Mesenchymal stem cell (in vitro differentiated cells and primary cell): Measurements from ENCODE around the gene AQP2.

Experiments used
- DNase-seq: peaks from one replicate; pipeline ENCODE4 v3.0.0-alpha.2; 2013
- H2AFZ ChIP-seq: one replicate; pipeline ENCODE4 v1.6.1; 2013; ENCODE audit warnings: low read depth, mild to moderate bottlenecking, control low read depth, inconsistent platforms, low read length, moderate library complexity
- H2AK5ac ChIP-seq: 2 replicates; pipeline ENCODE4 v1.6.1; 2013; ENCODE audit warnings: low read length, moderate library complexity, mild to moderate bottlenecking, inconsistent platforms; ENCODE audit not compliant: severe bottlenecking
- H2BK120ac ChIP-seq: one replicate; pipeline ENCODE4 v1.6.1; 2013; ENCODE audit warnings: low read depth, mild to moderate bottlenecking, inconsistent platforms, low read length, moderate library complexity
- H2BK12ac ChIP-seq, 2 experiments: one replicate each; pipeline ENCODE4 v1.6.1; 2013; ENCODE audit warnings: inconsistent platforms in 2 of 2, low read length in 2 of 2, mild to moderate bottlenecking in 2 of 2, moderate library complexity in 2 of 2, control low read depth in 1 of 2
- H2BK15ac ChIP-seq: one replicate; pipeline ENCODE4 v1.6.1; 2013; ENCODE audit warnings: mild to moderate bottlenecking, low read depth, inconsistent platforms; ENCODE audit not compliant: poor library complexity, severe bottlenecking
- H2BK5ac ChIP-seq: 2 replicates; pipeline ENCODE4 v1.6.1; 2013; ENCODE audit warnings: low read depth, mild to moderate bottlenecking, low read length, control low read depth, inconsistent platforms; ENCODE audit not compliant: poor library complexity, severe bottlenecking
- H3K14ac ChIP-seq, 2 experiments: one replicate each; pipeline ENCODE4 v1.6.1; 2013; ENCODE audit warnings: inconsistent platforms in 2 of 2, low read length in 2 of 2, control low read depth in 1 of 2, mild to moderate bottlenecking in 1 of 2, moderate library complexity in 1 of 2
- H3K18ac ChIP-seq, 2 experiments: one replicate each; pipeline ENCODE4 v1.6.1; 2013; ENCODE audit warnings: inconsistent platforms in 2 of 2, low read length in 2 of 2, control low read depth in 1 of 2, low read depth in 1 of 2, mild to moderate bottlenecking in 1 of 2
- H3K23ac ChIP-seq, 2 experiments: one replicate each; pipeline ENCODE4 v1.6.1; 2013; ENCODE audit warnings: inconsistent platforms in 2 of 2, low read length in 2 of 2, mild to moderate bottlenecking in 2 of 2, moderate library complexity in 2 of 2, control low read depth in 1 of 2
- H3K27ac ChIP-seq: 2 replicates; pipeline ENCODE4 v1.5.1; 2013; ENCODE audit warnings: mild to moderate bottlenecking, moderate library complexity, low read length, control low read depth, inconsistent platforms; ENCODE audit not compliant: poor library complexity, severe bottlenecking
- H3K27me3 ChIP-seq, 2 experiments: 2 replicates each; pipeline versions ENCODE4 v1.6.1 to v1.7.0; 2013; ENCODE audit warnings: low read length in 2 of 2, mild to moderate bottlenecking in 2 of 2, moderate library complexity in 2 of 2, control low read depth in 1 of 2, inconsistent platforms in 1 of 2; ENCODE audit not compliant: control insufficient read depth in 1 of 2, insufficient read depth in 1 of 2
- H3K36me3 ChIP-seq, 2 experiments: 2 replicates each; pipeline versions ENCODE4 v1.6.1 to v1.7.0; 2013; ENCODE audit warnings: low read length in 2 of 2, control low read depth in 1 of 2, inconsistent platforms in 1 of 2, low read depth in 1 of 2, mild to moderate bottlenecking in 1 of 2; ENCODE audit not compliant: insufficient read depth in 2 of 2, control insufficient read depth in 1 of 2
- H3K4ac ChIP-seq, 2 experiments: one replicate each; pipeline ENCODE4 v1.6.1; 2013; ENCODE audit warnings: inconsistent platforms in 2 of 2, low read length in 2 of 2, mild to moderate bottlenecking in 2 of 2, moderate library complexity in 2 of 2, control low read depth in 1 of 2, low read depth in 1 of 2
- H3K4me1 ChIP-seq: 2 replicates; pipeline ENCODE4 v1.6.1; 2013; ENCODE audit warnings: low read depth, low read length, control low read depth; ENCODE audit not compliant: control insufficient read depth, insufficient read depth
- H3K4me2 ChIP-seq: 2 replicates; pipeline ENCODE4 v1.6.1; 2013; ENCODE audit warnings: low read length, mild to moderate bottlenecking, inconsistent platforms; ENCODE audit not compliant: poor library complexity, severe bottlenecking
- H3K4me3 ChIP-seq, 2 experiments: 2 replicates each; pipeline versions ENCODE4 v1.5.1 to v1.7.0; 2013; ENCODE audit warnings: low read length in 2 of 2, mild to moderate bottlenecking in 2 of 2, control low read depth in 1 of 2, low read depth in 1 of 2; ENCODE audit not compliant: insufficient read depth in 1 of 2
- H3K79me1 ChIP-seq: replicated peaks from 2 replicates; pipeline ENCODE4 v1.6.1; 2013; ENCODE audit warnings: mild to moderate bottlenecking, control low read depth, low read length, inconsistent platforms; ENCODE audit not compliant: poor library complexity, severe bottlenecking
- H3K9ac ChIP-seq: 2 replicates; pipeline ENCODE4 v1.7.0; 2013; ENCODE audit warnings: mild to moderate bottlenecking, low read length, moderate library complexity
- H3K9me3 ChIP-seq: 2 replicates; pipeline ENCODE4 v1.7.0; 2013; ENCODE audit warnings: mild to moderate bottlenecking, low read length; ENCODE audit not compliant: control insufficient read depth
- H4K8ac ChIP-seq: one replicate; pipeline ENCODE4 v1.6.1; 2013; ENCODE audit warnings: inconsistent platforms, mild to moderate bottlenecking, low read length, moderate library complexity
- H4K91ac ChIP-seq: one replicate; pipeline ENCODE4 v1.6.1; 2013; ENCODE audit warnings: mild to moderate bottlenecking, low read length, inconsistent platforms
- WGBS: methylation state at CpG from one replicate; pipeline ENCODE4 v1.1.7; 2013; ENCODE audit warnings: mixed read lengths; 5-methylcytosine and 5-hydroxymethylcytosine counted together

The AQP2 gene

DNA sequence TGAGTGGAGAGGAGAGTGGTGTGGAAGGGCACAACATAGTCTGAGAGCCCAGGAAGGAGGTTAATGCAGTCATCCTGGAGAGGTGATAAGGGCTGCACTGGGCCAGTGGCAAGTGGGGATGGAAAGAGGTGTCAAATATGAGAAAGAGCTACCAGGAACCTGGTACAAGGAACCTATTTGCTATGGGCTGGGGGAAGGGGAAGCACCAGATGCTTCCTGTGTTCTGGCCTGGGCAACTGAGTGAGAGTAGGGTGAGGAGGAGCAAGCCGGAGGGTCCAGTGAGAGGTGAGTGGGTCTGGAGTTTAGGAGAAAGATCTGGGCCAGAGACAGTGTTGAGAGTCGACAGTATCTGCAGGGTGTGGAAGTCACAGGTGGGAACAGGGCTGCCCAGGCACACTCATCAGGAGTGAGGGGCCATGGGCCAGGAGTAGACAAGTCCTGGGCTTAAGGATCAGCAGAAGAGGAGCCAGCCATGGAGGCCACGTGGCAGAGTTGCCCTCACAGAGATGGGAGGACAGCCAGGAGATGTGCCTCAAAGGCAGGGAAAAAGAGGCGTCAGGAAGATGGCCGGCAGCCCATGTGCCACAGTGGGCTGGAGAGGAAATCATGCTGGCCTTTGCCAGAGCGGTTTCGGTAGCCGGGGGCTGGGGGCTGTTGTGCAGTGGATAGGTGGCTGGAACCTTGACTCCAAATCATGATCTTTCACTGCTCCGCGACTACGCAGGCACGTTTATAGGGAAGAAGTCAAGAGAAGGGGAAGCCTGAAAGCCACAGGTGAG, 19.3 kb downstream of the AQP2 start:
- no peak overlapping the region for H2BK12ac ChIP-seq
- no peak overlapping the region for H3K4me3 ChIP-seq
- H3K23ac ChIP-seq, result no peak overlapping the region
- no peak overlapping the region for H3K18ac ChIP-seq
- no peak overlapping the region for H3K14ac ChIP-seq
- no peak overlapping the region for H2BK120ac ChIP-seq
- no peak overlapping the region for H3K27ac ChIP-seq
- H3K9me3 ChIP-seq, result no peaks in the 10 kb centered on the region
- H3K4ac ChIP-seq, result no peak overlapping the region
- no peak overlapping the region for H4K91ac ChIP-seq
- H3K79me1 ChIP-seq, result no peaks in the 10 kb centered on the region
- H4K8ac ChIP-seq, result no peak overlapping the region
- no peak for DNase-seq
- no peak overlapping the region for H3K4me2 ChIP-seq
- peaks cover 55 to 69% of the 10 kb centered on the region in 2 experiments for H3K27me3 ChIP-seq
- no peaks in the 10 kb centered on the region for H3K36me3 ChIP-seq
- no peak overlapping the region for H2BK5ac ChIP-seq
- no peak overlapping the region for H2AFZ ChIP-seq
- WGBS, result 93% methylated on average over 12 of the region's 12 CpGs
- H3K9ac ChIP-seq, result no peak overlapping the region
- H2AK5ac ChIP-seq, result no peak overlapping the region
- H3K4me1 ChIP-seq, result peaks cover 14% of the 10 kb centered on the region
- H2BK15ac ChIP-seq, result no peak overlapping the region

DNA sequence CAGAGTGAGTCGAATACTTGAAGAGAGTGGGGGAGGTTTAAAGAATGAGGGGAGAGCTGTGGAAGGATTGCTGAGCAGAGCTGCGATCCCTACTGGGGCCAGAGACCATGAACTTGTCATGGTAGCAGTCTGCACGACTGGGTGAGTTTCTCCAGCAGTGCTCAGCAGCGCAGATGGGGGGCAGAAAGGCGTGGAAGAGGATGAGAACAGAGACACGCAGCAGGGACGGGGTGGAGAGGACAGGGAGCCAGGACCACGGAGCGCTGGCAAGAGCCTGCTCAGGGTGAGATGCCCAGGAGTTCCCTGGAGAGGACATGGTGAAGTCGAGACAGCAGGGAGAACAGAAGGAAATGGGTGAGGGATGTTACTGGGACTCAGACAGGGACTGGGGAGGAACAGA, 20.1 kb downstream of the AQP2 start:
- no peak overlapping the region for H2BK15ac ChIP-seq
- no peak overlapping the region for H2BK5ac ChIP-seq
- H3K79me1 ChIP-seq, result no peaks in the 10 kb centered on the region
- no peak overlapping the region for H2BK12ac ChIP-seq
- no peak overlapping the region for H3K4ac ChIP-seq
- H3K27me3 ChIP-seq, result peaks cover 48 to 71% of the 10 kb centered on the region in 2 experiments
- no peak overlapping the region for H3K4me2 ChIP-seq
- H3K36me3 ChIP-seq, result no peaks in the 10 kb centered on the region
- H3K9ac ChIP-seq, result no peak overlapping the region
- H4K91ac ChIP-seq, result no peak overlapping the region
- no peak overlapping the region for H2AK5ac ChIP-seq
- no peak overlapping the region for H4K8ac ChIP-seq
- no peak overlapping the region for H3K27ac ChIP-seq
- no peak overlapping the region for H3K4me3 ChIP-seq
- no peak overlapping the region for H3K23ac ChIP-seq
- no peak overlapping the region for H2AFZ ChIP-seq
- no peak overlapping the region for H2BK120ac ChIP-seq
- H3K9me3 ChIP-seq, result no peaks in the 10 kb centered on the region
- peak overlapping the region in 1 of 2 experiments; percentile 35 for H3K14ac ChIP-seq
- no peak for DNase-seq
- no peak overlapping the region for H3K18ac ChIP-seq
- peaks cover 14% of the 10 kb centered on the region for H3K4me1 ChIP-seq
- 72% methylated on average over 10 of the region's 10 CpGs for WGBS

DNA sequence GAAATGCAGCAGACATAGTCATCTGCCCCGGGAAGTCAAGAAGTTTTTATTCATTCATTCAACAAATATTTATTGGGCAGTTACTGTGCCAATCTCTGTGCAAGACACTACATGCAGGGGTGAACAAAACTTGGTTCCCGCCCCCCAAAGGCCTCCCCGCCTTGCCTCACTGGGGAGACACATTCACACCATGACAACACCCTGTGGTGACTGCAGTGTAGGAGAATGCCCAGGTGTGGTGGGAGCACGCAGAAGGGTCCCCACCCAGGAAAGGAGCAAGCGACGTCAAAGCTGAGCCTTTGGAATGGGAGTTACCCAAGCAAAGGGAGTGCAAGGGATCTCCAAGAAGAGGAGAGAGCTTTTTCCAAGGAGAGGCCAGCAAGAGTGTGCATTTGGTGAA, 20.6 kb downstream of the AQP2 start:
- H3K36me3 ChIP-seq, result no peaks in the 10 kb centered on the region
- peaks cover 43 to 71% of the 10 kb centered on the region in 2 experiments for H3K27me3 ChIP-seq
- no peak overlapping the region for H3K23ac ChIP-seq
- no peak overlapping the region for H3K4ac ChIP-seq
- no peak overlapping the region for H3K18ac ChIP-seq
- no peaks in the 10 kb centered on the region for H3K9me3 ChIP-seq
- no peaks in the 10 kb centered on the region for H3K79me1 ChIP-seq
- no peak overlapping the region for H3K4me3 ChIP-seq
- H3K14ac ChIP-seq, result no peak overlapping the region
- H2BK15ac ChIP-seq, result no peak overlapping the region
- no peak overlapping the region for H4K8ac ChIP-seq
- H2AK5ac ChIP-seq, result no peak overlapping the region
- H4K91ac ChIP-seq, result no peak overlapping the region
- no peak overlapping the region for H2AFZ ChIP-seq
- H3K4me1 ChIP-seq, result peaks cover 14% of the 10 kb centered on the region
- no peak overlapping the region for H2BK120ac ChIP-seq
- 90% methylated on average over 5 of the region's 6 CpGs for whole genome bisulfite sequencing
- DNase-seq, result no peak
- H2BK5ac ChIP-seq, result no peak overlapping the region
- no peak overlapping the region for H3K27ac ChIP-seq
- no peak overlapping the region for H2BK12ac ChIP-seq
- no peak overlapping the region for H3K4me2 ChIP-seq
- H3K9ac ChIP-seq, result no peak overlapping the region

DNA sequence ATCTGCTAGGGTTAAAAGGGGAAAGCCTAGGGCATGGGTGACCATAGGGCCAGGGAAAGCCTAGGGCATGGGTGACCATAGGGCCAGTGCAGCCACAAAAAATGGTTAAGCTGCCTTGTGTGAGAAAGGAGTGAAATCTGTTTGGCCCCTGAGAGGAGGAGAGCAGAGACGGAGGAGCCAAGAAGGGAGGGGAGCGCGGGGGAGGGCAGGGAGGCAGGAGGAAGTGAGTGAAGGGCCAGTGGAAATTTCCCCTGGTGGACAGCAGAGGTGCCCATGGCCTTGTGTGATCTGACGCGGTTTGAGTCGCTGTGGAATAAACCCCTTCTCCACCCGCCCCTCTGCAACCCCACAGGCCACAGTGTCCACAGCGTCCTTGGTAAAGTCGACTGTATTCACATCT, 21.6 kb downstream of the AQP2 start:
- no peak overlapping the region for H3K4ac ChIP-seq
- no peak for DNase-seq
- H4K91ac ChIP-seq, result no peak overlapping the region
- H2BK12ac ChIP-seq, result no peak overlapping the region
- no peak overlapping the region for H3K27ac ChIP-seq
- H3K9me3 ChIP-seq, result no peaks in the 10 kb centered on the region
- no peaks in the 10 kb centered on the region for H3K79me1 ChIP-seq
- no peak overlapping the region for H2AFZ ChIP-seq
- no peaks in the 10 kb centered on the region for H3K36me3 ChIP-seq
- H3K9ac ChIP-seq, result no peak overlapping the region
- WGBS, result 85% methylated on average over 7 of the region's 9 CpGs
- H3K4me2 ChIP-seq, result no peak overlapping the region
- H2BK5ac ChIP-seq, result no peak overlapping the region
- H2AK5ac ChIP-seq, result no peak overlapping the region
- H3K4me3 ChIP-seq, result no peak overlapping the region
- no peak overlapping the region for H4K8ac ChIP-seq
- H2BK120ac ChIP-seq, result no peak overlapping the region
- no peak overlapping the region for H3K14ac ChIP-seq
- H2BK15ac ChIP-seq, result no peak overlapping the region
- peaks cover 9% of the 10 kb centered on the region for H3K4me1 ChIP-seq
- H3K23ac ChIP-seq, result no peak overlapping the region
- H3K18ac ChIP-seq, result no peak overlapping the region
- peaks cover 41 to 71% of the 10 kb centered on the region in 2 experiments for H3K27me3 ChIP-seq
